H9 (cell line): Measurements from ENCODE around the gene IGFBP1. TPM values are rescaled to one million over a fixed set of nuclear protein-coding genes. Genes with fewer than 3 reads are reported as not detected.

Source experiments
- DNase-seq: peaks from one replicate; pipeline ENCODE4 v3.0.0-alpha.2; 2017
- H2AFZ ChIP-seq: one replicate; pipeline ENCODE4 v1.6.1; 2013; ENCODE audit warnings: mild to moderate bottlenecking, low read length, control low read depth, moderate library complexity
- H2AK5ac ChIP-seq: 2 replicates; pipeline ENCODE4 v1.6.1; 2013; ENCODE audit warnings: low read length, control low read depth, mixed read lengths; ENCODE audit not compliant: insufficient read length
- H2BK120ac ChIP-seq: one replicate; pipeline ENCODE4 v1.6.1; 2013; ENCODE audit warnings: low read depth, mild to moderate bottlenecking, low read length, control low read depth, inconsistent platforms; ENCODE audit not compliant: poor library complexity, severe bottlenecking
- H2BK12ac ChIP-seq: 2 replicates; pipeline ENCODE4 v1.6.1; 2013; ENCODE audit warnings: low read length, control low read depth, mixed read lengths, low read depth; ENCODE audit not compliant: insufficient read length
- H2BK15ac ChIP-seq: 2 replicates; pipeline ENCODE4 v1.6.1; 2013; ENCODE audit warnings: low read depth, low read length, control low read depth
- H2BK20ac ChIP-seq: one replicate; pipeline ENCODE4 v1.6.1; 2013; ENCODE audit warnings: low read depth, mild to moderate bottlenecking, low read length, control low read depth, inconsistent platforms; ENCODE audit not compliant: poor library complexity, severe bottlenecking
- H2BK5ac ChIP-seq: 2 replicates; pipeline ENCODE4 v1.6.1; 2013; ENCODE audit warnings: low read length, control low read depth, mixed read lengths; ENCODE audit not compliant: insufficient read length
- H3K14ac ChIP-seq: 2 replicates; pipeline ENCODE4 v1.6.1; 2013; ENCODE audit warnings: low read length, control low read depth; ENCODE audit not compliant: insufficient read depth
- H3K18ac ChIP-seq: 2 replicates; pipeline ENCODE4 v1.6.1; 2013; ENCODE audit warnings: low read depth, mild to moderate bottlenecking, mixed read lengths, low read length, control low read depth; ENCODE audit not compliant: insufficient read length
- H3K23ac ChIP-seq: 2 replicates; pipeline ENCODE4 v1.6.1; 2013; ENCODE audit warnings: low read length, control low read depth, mixed read lengths, low read depth; ENCODE audit not compliant: insufficient read length
- H3K23me2 ChIP-seq: 2 replicates; pipeline ENCODE4 v1.6.1; 2013; ENCODE audit warnings: low read depth, mild to moderate bottlenecking, mixed read lengths, low read length, control low read depth; ENCODE audit not compliant: insufficient read length, poor library complexity, severe bottlenecking
- H3K27ac ChIP-seq: 2 replicates; pipeline ENCODE4 v1.5.1; 2013; ENCODE audit warnings: low read length, control low read depth, mixed read lengths, low read depth; ENCODE audit not compliant: insufficient read length
- H3K27me3 ChIP-seq: 2 replicates; pipeline ENCODE4 v1.6.1; 2013; ENCODE audit warnings: low read length, control low read depth, inconsistent platforms; ENCODE audit not compliant: insufficient read depth
- H3K4ac ChIP-seq: 2 replicates; pipeline ENCODE4 v1.6.1; 2013; ENCODE audit warnings: low read depth, mild to moderate bottlenecking, control low read depth, inconsistent platforms, low read length, moderate library complexity
- H3K4me1 ChIP-seq: 2 replicates; pipeline ENCODE4 v1.6.1; 2013; ENCODE audit warnings: low read length, control low read depth, inconsistent platforms; ENCODE audit not compliant: insufficient read depth
- H3K4me2 ChIP-seq: 2 replicates; pipeline ENCODE4 v1.6.1; 2013; ENCODE audit warnings: low read length, control low read depth, mixed read lengths; ENCODE audit not compliant: insufficient read length, insufficient read depth
- H3K56ac ChIP-seq: 2 replicates; pipeline ENCODE4 v1.6.1; 2013; ENCODE audit warnings: low read depth, mild to moderate bottlenecking, mixed read lengths, low read length, control low read depth; ENCODE audit not compliant: insufficient read length
- H3K79me1 ChIP-seq: 2 replicates; pipeline ENCODE4 v1.6.1; 2013; ENCODE audit warnings: low read depth, mild to moderate bottlenecking, moderate library complexity, low read length, control low read depth, inconsistent platforms; ENCODE audit not compliant: insufficient read depth, poor library complexity, severe bottlenecking
- H3K79me2 ChIP-seq: 2 replicates; pipeline ENCODE4 v1.6.1; 2013; ENCODE audit warnings: low read length, control low read depth, inconsistent platforms; ENCODE audit not compliant: insufficient read depth
- H3K9ac ChIP-seq: 2 replicates; pipeline ENCODE4 v1.6.1; 2013; ENCODE audit warnings: low read length, control low read depth, mixed read lengths; ENCODE audit not compliant: insufficient read length; ENCODE audit errors: extremely low read depth
- H3K9me3 ChIP-seq: one replicate; pipeline ENCODE4 v1.6.1; 2013; ENCODE audit warnings: low read depth, low read length, inconsistent platforms; ENCODE audit not compliant: control insufficient read depth
- H3T11ph ChIP-seq: one replicate; pipeline ENCODE4 v1.6.1; 2013; ENCODE audit warnings: mild to moderate bottlenecking, low read length, control low read depth, inconsistent platforms
- H4K20me1 ChIP-seq: one replicate; pipeline ENCODE4 v1.6.1; 2013; ENCODE audit not compliant: control insufficient read depth, insufficient read length, insufficient read depth
- H4K5ac ChIP-seq: 2 replicates; pipeline ENCODE4 v1.6.1; 2013; ENCODE audit warnings: low read depth, mild to moderate bottlenecking, mixed read lengths, low read length, control low read depth; ENCODE audit not compliant: insufficient read length
- H4K8ac ChIP-seq: replicated peaks from 2 replicates; pipeline ENCODE4 v1.6.1; 2013; ENCODE audit warnings: low read length, control low read depth, mixed read lengths, low read depth; ENCODE audit not compliant: insufficient read length
- H4K91ac ChIP-seq: 2 replicates; pipeline ENCODE4 v1.6.1; 2013; ENCODE audit warnings: low read depth, mild to moderate bottlenecking, moderate library complexity, mixed read lengths, low read length, control low read depth; ENCODE audit not compliant: insufficient read length
- H3K27ac Mint-ChIP-seq, 3 experiments: 2 replicates in 2 of 3; 3 replicates in 1 of 3; pipeline ENCODE4 v1.8.0; 2020 to 2021; ENCODE audit warnings: mixed read lengths in 3 of 3, mild to moderate bottlenecking in 1 of 3, moderate library complexity in 1 of 3
- H3K27me3 Mint-ChIP-seq: 2 replicates; pipeline ENCODE4 v1.8.0; 2021; ENCODE audit warnings: low read depth, mild to moderate bottlenecking, moderate library complexity, mixed read lengths
- H3K36me3 Mint-ChIP-seq, 3 experiments: 2 replicates in 2 of 3; 3 replicates in 1 of 3; pipeline ENCODE4 v1.8.0; 2020 to 2021; ENCODE audit warnings: low read depth in 3 of 3, mixed read lengths in 3 of 3; ENCODE audit not compliant: insufficient read depth in 1 of 3
- H3K4me1 Mint-ChIP-seq, 2 experiments: 2 replicates each; pipeline ENCODE4 v1.8.0; 2020; ENCODE audit warnings: mixed read lengths in 2 of 2
- H3K4me3 Mint-ChIP-seq, 2 experiments: 2 replicates in 1 of 2; 3 replicates in 1 of 2; pipeline ENCODE4 v1.8.0; 2020 to 2021; ENCODE audit warnings: mild to moderate bottlenecking in 2 of 2, mixed read lengths in 2 of 2, moderate library complexity in 1 of 2
- H3K9me3 Mint-ChIP-seq, 2 experiments: 2 replicates in 1 of 2; 3 replicates in 1 of 2; pipeline ENCODE4 v1.8.0; 2020; ENCODE audit warnings: mild to moderate bottlenecking in 2 of 2, mixed read lengths in 2 of 2, moderate library complexity in 1 of 2
- WGBS: extraction: QIAGEN DNeasy Blood & Tissue Kit; methylation state at CpG from one replicate; pipeline ENCODE4 v1.1.7; 2013; ENCODE audit warnings: missing lambda C conversion rate, low lambda C conversion rate, mixed read lengths; ENCODE audit not compliant: insufficient read length; ENCODE audit errors: extremely low coverage; 5-methylcytosine and 5-hydroxymethylcytosine counted together
- total RNA-seq: library from RNA; stranded (reverse); gene quantifications from 2 replicates; pipeline ENCODE4 v1.2.1, GENCODE V29; 2021
- TF ChIP-seq, protein P1 (sequence below): fragments of 200-600 bp; sonication (generic); conservative IDR thresholded peaks from 3 replicates; pipeline ENCODE4 v1.8.0; 2021; ENCODE audit warnings: antibody characterized with exemption, mild to moderate bottlenecking

The IGFBP1 gene
- total RNA-seq, 1 experiment from 2014 or later, result not detected

DNA sequence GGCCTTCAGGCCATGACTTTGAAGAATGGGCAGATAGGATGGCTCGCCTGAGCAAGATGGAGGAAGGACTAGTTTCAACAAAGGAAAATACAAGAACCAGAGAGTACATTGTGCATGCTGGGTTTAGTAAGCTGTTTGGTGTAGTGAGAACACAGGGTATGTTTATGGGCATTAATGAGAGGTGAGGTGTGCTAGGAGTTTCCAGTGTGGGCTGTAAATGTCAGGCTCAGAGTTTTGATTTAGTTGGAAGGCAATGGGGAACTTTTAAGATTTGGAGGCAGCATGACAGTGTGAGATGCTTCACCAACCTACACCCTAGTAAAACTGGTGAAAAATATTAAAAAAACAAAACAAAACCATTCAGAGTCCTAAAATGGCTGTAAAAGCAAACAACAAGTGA is 13.3 kb downstream of the IGFBP1 start:
- Histone ChIP-seq H3K18ac (no peak overlapping the region), H3K9me3 (no peaks in the 10 kb centered on the region), H4K8ac (no peak overlapping the region), H4K20me1 (no peaks in the 10 kb centered on the region), H3K23ac (no peak overlapping the region), H4K91ac (no peak overlapping the region), H3K4me2 (no peak overlapping the region), H3K27ac (no peak overlapping the region), H2AFZ (no peak overlapping the region), H2BK15ac (no peak overlapping the region), H3K27me3 (no peaks in the 10 kb centered on the region), H3T11ph (no peak overlapping the region), H2BK12ac (no peak overlapping the region), H4K5ac (no peak overlapping the region), H3K4me1 (no peaks in the 10 kb centered on the region), H3K14ac (no peak overlapping the region), H2AK5ac (no peak overlapping the region), H3K9ac (no peak overlapping the region), H2BK120ac (no peak overlapping the region), H3K79me1 (no peaks in the 10 kb centered on the region), H3K56ac (no peak overlapping the region), H3K4ac (no peak overlapping the region), H2BK5ac (no peak overlapping the region), H3K23me2 (no peaks in the 10 kb centered on the region), H3K79me2 (no peaks in the 10 kb centered on the region), H2BK20ac (no peak overlapping the region)
- Mint-ChIP-seq H3K4me1 (peaks cover 3% of the 10 kb centered on the region in 2 experiments; a peak in 3 of 4 replicates), H3K36me3 (no peaks in the 10 kb centered on the region), H3K27me3 (peaks cover 28% of the 10 kb centered on the region), H3K9me3 (peaks cover 0 to 4% of the 10 kb centered on the region in 2 experiments; a peak in 2 of 5 replicates), H3K4me3 (no peak overlapping the region), H3K27ac (no peak overlapping the region)
- no peak for DNase-seq
- WGBS, result no CpG with 5 or more reads among the region's 1 CpG
- TF ChIP-seq, protein P1, sequence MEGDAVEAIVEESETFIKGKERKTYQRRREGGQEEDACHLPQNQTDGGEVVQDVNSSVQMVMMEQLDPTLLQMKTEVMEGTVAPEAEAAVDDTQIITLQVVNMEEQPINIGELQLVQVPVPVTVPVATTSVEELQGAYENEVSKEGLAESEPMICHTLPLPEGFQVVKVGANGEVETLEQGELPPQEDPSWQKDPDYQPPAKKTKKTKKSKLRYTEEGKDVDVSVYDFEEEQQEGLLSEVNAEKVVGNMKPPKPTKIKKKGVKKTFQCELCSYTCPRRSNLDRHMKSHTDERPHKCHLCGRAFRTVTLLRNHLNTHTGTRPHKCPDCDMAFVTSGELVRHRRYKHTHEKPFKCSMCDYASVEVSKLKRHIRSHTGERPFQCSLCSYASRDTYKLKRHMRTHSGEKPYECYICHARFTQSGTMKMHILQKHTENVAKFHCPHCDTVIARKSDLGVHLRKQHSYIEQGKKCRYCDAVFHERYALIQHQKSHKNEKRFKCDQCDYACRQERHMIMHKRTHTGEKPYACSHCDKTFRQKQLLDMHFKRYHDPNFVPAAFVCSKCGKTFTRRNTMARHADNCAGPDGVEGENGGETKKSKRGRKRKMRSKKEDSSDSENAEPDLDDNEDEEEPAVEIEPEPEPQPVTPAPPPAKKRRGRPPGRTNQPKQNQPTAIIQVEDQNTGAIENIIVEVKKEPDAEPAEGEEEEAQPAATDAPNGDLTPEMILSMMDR, result no peak
